Activated CD4-positive, alpha-beta T cell treated with anti-CD3 and anti-CD28 coated beads for 36 hours (primary cell): Measurements from ENCODE around the gene INPP5B. TPM values are rescaled to one million over a fixed set of nuclear protein-coding genes. Genes with fewer than 3 reads are reported as not detected.

Experiments used
- ATAC-seq: fragments of 200-7000 bp; cut with Tn5 transposase; one replicate; pipeline ENCODE4 v1.10.0; 2021; ENCODE audit warnings: mild to moderate bottlenecking, moderate library complexity
- CTCF ChIA-PET: fragments of 350-600 bp; sonication (Branson Sonifier 250); formaldehyde crosslinking; loops from one replicate; lab custom pipeline; 2021; ENCODE audit warnings: antibody characterized with exemption; lab: Charles Lee
- POLR2A ChIA-PET: fragments of 350-600 bp; sonication (Branson Sonifier 250); formaldehyde crosslinking; loops from one replicate; lab custom pipeline; 2021; ENCODE audit warnings: antibody characterized with exemption, inconsistent platforms; lab: Charles Lee
- DNase-seq: peaks from one replicate; pipeline ENCODE4 v3.0.0-alpha.2; 2020
- H3K27ac Mint-ChIP-seq: one replicate; pipeline ENCODE4 v1.8.0; 2021; ENCODE audit warnings: mixed read lengths
- H3K27me3 Mint-ChIP-seq: one replicate; pipeline ENCODE4 v1.8.0; 2021; ENCODE audit warnings: mixed read lengths
- H3K36me3 Mint-ChIP-seq: one replicate; pipeline ENCODE4 v1.8.0; 2021; ENCODE audit warnings: low read depth, mixed read lengths
- H3K4me1 Mint-ChIP-seq: one replicate; pipeline ENCODE4 v1.8.0; 2021; ENCODE audit warnings: mixed read lengths
- H3K4me3 Mint-ChIP-seq: one replicate; pipeline ENCODE4 v1.8.0; 2021; ENCODE audit warnings: mild to moderate bottlenecking, moderate library complexity, mixed read lengths
- H3K9me3 Mint-ChIP-seq: one replicate; pipeline ENCODE4 v1.8.0; 2021; ENCODE audit warnings: low read depth, mixed read lengths
- intact Hi-C, 2 experiments: fragments of 100-400 bp; cut with DNase I in 1 of 2; cut with micrococcal nuclease in 1 of 2; formaldehyde crosslinking; loops; one replicate each; pipeline versions ENCODE4 v1.14.2 to v1.15.1; 2022 to 2024; cut with DNase I, micrococcal nuclease
- total RNA-seq, 2 experiments: library from RNA; stranded (reverse); gene quantifications; one replicate each; pipeline ENCODE4 v1.2.3, GENCODE V29; 2021

The INPP5B gene
- total RNA-seq, 2 experiments from 2014 or later: 27.7 to 28.9 TPM

DNA sequence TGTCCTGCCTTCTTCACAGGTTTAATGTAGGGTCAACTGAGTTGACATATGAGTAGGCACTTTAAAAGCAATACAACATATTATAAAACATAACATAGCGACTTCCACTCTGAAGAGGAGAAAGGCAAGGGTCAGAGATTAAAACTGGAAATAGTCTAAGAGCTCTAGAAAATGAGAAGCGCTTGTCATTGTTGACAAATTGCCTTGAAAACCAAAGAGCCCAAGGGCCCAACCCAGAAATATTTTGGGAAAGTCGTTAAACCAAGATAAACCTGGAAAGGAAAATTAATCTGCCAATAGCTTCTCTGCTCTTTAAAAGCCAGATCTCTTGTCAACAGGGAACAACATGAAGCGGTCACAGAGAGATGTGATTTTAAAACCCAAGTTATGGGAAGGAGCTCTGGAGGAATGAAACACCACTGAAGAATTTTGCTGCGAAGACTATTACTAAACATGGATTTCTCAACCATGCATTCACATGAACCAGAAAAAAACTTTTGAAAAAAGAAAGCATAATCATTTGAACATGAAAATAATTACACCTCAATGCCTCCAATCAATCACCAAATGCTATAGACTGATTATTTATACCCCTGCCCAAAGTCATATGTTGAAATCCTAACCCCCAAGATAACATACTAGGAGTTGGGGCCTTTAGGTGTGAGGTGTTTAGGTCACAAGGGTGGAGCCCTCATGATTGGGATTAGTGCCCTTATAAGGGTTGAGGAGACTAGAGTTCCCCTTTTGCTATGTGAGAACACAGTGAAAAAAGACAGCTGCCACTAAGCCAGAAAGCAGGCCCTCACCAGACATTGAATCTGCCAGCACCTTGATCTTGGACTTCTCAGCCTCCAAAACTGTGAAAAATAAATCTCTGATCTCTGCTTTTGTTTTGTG, 54.5 kb downstream of the INPP5B start:
- Mint-ChIP-seq H3K4me1 (no peaks in the 10 kb centered on the region), H3K27me3 (no peaks in the 10 kb centered on the region), H3K4me3 (no peak overlapping the region), H3K27ac (no peak overlapping the region), H3K9me3 (peaks cover 2% of the 10 kb centered on the region), H3K36me3 (peaks cover 17% of the 10 kb centered on the region)
- intact Hi-C loops: loop anchor here in 1 of 2 experiments (5.0 kb wide), 1 partner anchor 85 kb away; no protein-coding TSS in a partner anchor
- ChIA-PET POLR2A (interaction anchor here (0.6 kb wide), 1 partner anchor 20 kb away, joined by 6 read pairs; no protein-coding TSS in a partner anchor), CTCF (interaction anchor here (0.6 to 0.9 kb wide), 3 partner anchors 10 to 71 kb away, joined by 3 read pairs; no protein-coding TSS in a partner anchor)
- ATAC-seq (no peak), DNase-seq (no peak)

DNA sequence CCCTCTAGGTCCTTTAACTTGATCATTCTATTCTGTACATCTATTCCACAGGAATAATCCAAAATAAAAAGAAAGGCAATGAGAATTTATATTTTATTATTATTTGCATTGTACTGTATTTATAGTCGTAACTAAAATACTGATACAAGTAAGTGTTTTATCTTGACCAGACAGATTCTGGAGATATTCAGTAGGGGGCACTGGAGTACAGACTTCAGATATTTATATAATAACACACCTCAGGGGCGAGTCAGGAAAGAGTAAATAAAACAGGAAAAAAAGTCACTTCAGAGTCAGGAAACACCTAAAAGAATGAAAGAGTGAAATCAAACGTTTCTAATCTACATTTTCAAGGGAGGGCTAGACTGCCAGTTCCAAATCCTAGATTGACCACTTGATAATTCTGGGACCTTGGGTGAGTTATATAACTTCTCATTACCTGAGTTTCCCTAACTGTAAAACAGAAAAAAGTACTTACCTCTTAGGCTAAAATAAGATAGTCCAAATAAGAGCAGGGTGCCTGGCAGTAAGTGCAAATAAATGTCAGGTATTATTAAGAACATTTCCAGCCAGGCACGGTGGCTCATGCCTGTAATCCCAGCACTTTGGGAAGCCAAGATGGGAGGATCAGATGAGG, 56.4 kb downstream of the INPP5B start:
- H3K4me3 Mint-ChIP-seq: no peak overlapping the region
- H3K9me3 Mint-ChIP-seq: peaks cover 2% of the 10 kb centered on the region
- H3K27me3 Mint-ChIP-seq: no peaks in the 10 kb centered on the region
- H3K36me3 Mint-ChIP-seq: peaks cover 31% of the 10 kb centered on the region
- DNase-seq: no peak
- no peak overlapping the region for H3K27ac Mint-ChIP-seq
- POLR2A ChIA-PET: no interaction called here
- H3K4me1 Mint-ChIP-seq: no peaks in the 10 kb centered on the region
- intact Hi-C loops: loop anchor here in 1 of 2 experiments (1.0 to 5.0 kb wide), 3 partner anchors 87 to 128 kb away; partner anchors contain the start of gene SF3A3
- no peak for ATAC-seq
- CTCF ChIA-PET: interaction anchor here (0.7 to 0.9 kb wide), 2 partner anchors 50 to 940 kb away, joined by 3 read pairs; no protein-coding TSS in a partner anchor

DNA sequence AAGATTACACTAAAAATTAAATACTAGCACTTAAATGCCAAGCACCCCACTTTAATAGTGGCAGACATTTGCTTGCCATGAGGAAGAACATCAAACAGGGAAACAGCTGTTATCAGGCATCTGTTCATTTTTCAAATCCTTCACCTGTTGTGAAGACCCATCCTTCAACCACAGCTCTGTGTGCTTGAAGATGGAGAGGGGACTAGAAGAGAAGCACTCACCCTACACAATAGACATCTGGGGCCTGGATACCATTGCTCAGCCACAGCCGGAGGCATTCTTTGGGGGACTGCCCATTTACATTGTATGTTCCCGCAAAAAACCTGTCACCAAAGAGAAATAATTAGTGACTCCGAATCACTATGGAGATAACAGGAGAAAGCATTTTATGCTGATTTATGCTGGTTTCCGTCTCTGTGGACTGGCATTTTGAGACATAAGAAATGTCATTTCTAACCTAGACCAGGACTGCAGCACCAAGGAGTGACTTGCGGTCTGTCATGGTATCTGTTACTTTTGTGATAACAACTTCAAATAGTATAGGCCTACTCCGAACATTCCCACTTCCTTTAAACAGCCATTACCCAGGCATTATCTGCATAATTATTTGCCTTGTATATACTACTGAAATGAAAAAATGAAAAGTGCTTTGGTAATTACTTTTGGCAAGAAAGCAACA, 58.7 kb downstream of the INPP5B start:
- Mint-ChIP-seq H3K4me1 (no peaks in the 10 kb centered on the region), H3K36me3 (peaks cover 35% of the 10 kb centered on the region), H3K27ac (no peak overlapping the region), H3K9me3 (no peaks in the 10 kb centered on the region), H3K27me3 (no peaks in the 10 kb centered on the region), H3K4me3 (no peak overlapping the region)
- intact Hi-C loops: no loop called here
- no peak for ATAC-seq
- ChIA-PET POLR2A (no interaction called here), CTCF (interaction anchor here (0.6 to 1.0 kb wide), 3 partner anchors 15 to 555 kb away, joined by 3 to 5 read pairs (median 3); no protein-coding TSS in a partner anchor)
- DNase-seq: no peak

DNA sequence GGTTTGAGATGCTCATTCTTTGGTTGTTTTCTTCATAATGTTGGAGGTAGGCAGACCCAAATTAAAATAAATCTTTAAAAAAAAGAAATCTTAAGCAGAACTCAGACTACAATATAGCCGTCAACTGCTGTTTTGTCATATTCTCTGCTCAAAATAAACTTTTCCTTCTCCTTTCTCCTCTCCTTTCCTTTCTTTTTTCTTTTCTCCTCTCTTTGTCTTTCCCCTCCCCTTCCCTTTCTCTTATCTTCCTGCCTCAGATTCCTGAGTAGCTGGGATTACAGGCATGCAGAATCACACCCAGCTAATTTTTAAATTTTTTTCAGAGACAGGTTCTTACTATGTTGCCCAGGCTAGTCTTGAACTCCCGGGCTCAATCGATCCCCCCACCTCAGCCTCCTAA, 62.7 kb downstream of the INPP5B start:
- Mint-ChIP-seq H3K36me3 (peaks cover 45% of the 10 kb centered on the region), H3K4me3 (no peak overlapping the region), H3K9me3 (no peaks in the 10 kb centered on the region), H3K27ac (no peak overlapping the region), H3K27me3 (no peaks in the 10 kb centered on the region), H3K4me1 (no peaks in the 10 kb centered on the region)
- ATAC-seq: no peak
- DNase-seq: no peak
- ChIA-PET CTCF (no interaction called here), POLR2A (interaction anchor here (0.7 kb wide), 1 partner anchor 21 kb away, joined by 3 read pairs; no protein-coding TSS in a partner anchor)
- intact Hi-C loops: no loop called here

DNA sequence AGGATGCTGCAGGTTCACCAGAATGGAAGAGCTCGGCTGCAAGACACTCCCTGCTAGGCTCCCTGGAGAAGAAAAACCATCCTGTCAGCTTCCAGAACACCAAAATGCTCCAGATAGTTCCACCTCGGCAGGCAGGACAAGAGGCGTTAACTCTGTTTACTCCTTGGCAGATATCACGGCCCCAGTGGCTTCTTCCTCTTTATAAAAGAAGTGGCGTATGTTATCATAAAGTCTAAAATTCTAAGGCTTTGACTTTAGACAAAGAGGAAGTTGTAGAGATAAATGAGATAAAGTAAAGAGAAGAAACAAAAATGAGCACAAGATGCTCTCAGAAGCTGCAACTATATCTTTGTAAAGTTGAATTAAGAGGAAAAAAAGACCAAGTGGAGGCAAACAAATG, 63.2 kb downstream of the INPP5B start:
- intact Hi-C loops: no loop called here
- H3K27me3 Mint-ChIP-seq: no peaks in the 10 kb centered on the region
- CTCF ChIA-PET: no interaction called here
- H3K9me3 Mint-ChIP-seq: no peaks in the 10 kb centered on the region
- POLR2A ChIA-PET: interaction anchor here (0.7 kb wide), 1 partner anchor 21 kb away, joined by 3 read pairs; no protein-coding TSS in a partner anchor
- H3K27ac Mint-ChIP-seq: no peak overlapping the region
- peaks cover 45% of the 10 kb centered on the region for H3K36me3 Mint-ChIP-seq
- no peak for ATAC-seq
- no peaks in the 10 kb centered on the region for H3K4me1 Mint-ChIP-seq
- no peak for DNase-seq
- H3K4me3 Mint-ChIP-seq: no peak overlapping the region

DNA sequence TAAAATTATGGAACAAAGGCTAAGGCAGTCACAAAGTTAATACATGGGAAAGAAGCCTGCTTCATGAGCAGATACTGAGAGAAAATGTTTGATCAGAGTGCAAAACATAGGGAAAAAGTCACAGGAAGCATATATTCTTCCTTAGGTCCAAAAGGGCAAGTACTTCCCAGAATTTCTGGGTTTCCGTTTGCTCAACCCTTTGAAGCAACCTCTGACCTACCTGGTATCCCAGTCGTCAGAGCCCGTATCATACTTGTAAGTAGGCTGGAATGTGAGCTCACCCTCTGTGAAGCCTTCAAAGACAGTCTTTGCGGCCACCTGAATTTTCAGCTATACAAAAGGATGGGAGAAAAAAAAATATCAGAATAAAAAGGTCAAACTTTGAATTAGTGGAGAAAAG, 67.0 kb downstream of the INPP5B start:
- Mint-ChIP-seq H3K27me3 (no peaks in the 10 kb centered on the region), H3K36me3 (peaks cover 19% of the 10 kb centered on the region), H3K9me3 (no peaks in the 10 kb centered on the region), H3K4me1 (no peaks in the 10 kb centered on the region), H3K27ac (no peak overlapping the region), H3K4me3 (no peak overlapping the region)
- DNase-seq: no peak
- intact Hi-C loops: no loop called here
- POLR2A ChIA-PET: no interaction called here
- ATAC-seq: no peak
- CTCF ChIA-PET: interaction anchor here (0.6 to 1.0 kb wide), 2 partner anchors 20 to 230 kb away, joined by 3 read pairs; partner anchors contain the start of gene MTF1

DNA sequence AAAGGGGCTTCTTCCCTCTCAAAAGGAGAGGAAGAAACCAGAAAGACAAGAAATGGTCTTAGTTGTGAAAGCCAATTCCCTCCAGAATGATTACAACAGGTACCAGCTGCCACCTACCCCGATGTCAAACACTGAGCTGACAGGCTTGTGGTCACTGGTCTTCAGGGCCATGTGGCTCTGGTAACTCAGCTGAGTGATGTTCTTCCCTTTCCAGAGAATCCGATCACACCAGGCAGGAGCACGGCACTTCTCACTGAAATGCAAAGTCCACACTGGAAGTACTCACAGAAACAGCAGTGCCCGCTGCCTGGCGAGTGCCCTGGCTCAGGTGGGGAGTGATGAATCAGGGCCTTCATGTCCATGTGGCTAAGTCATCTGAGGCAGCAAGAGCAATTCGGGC, 68.8 kb downstream of the INPP5B start:
- ATAC-seq: no peak
- Mint-ChIP-seq H3K4me3 (no peak overlapping the region), H3K36me3 (peaks cover 26% of the 10 kb centered on the region), H3K9me3 (no peaks in the 10 kb centered on the region), H3K4me1 (no peaks in the 10 kb centered on the region), H3K27ac (no peak overlapping the region), H3K27me3 (no peaks in the 10 kb centered on the region)
- CTCF ChIA-PET: interaction anchor here (1.3 kb wide), 1 partner anchor 43 kb away, joined by 3 read pairs; no protein-coding TSS in a partner anchor
- DNase-seq: no peak
- POLR2A ChIA-PET: no interaction called here
- intact Hi-C loops: no loop called here

DNA sequence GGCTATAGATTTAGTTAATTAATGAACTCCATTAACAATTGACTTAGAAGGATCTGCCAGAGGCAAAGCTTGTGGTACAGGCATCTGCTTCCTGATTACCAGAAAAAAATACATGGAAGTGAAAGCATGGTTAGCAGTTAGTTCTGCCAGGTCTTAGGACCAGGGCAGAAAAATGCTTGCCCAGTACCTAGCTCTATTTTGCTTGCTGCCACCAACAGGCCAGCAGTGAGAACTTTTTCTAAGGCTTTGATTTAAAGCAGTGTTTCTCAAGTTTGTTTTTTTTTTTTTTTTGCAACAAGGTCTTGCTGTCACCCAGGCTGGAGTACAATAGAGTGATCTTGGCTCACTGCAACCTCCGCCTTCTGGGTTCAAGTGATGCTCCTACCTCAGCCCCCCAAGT, 71.0 kb downstream of the INPP5B start:
- H3K4me3 Mint-ChIP-seq: no peak overlapping the region
- ATAC-seq: no peak
- peaks cover 30% of the 10 kb centered on the region for H3K36me3 Mint-ChIP-seq
- DNase-seq: no peak
- no peaks in the 10 kb centered on the region for H3K27me3 Mint-ChIP-seq
- no peak overlapping the region for H3K27ac Mint-ChIP-seq
- no peaks in the 10 kb centered on the region for H3K9me3 Mint-ChIP-seq
- POLR2A ChIA-PET: interaction anchor here (0.6 kb wide), 1 partner anchor 60 kb away, joined by 3 read pairs; no protein-coding TSS in a partner anchor
- CTCF ChIA-PET: no interaction called here
- intact Hi-C loops: no loop called here
- H3K4me1 Mint-ChIP-seq: no peaks in the 10 kb centered on the region

DNA sequence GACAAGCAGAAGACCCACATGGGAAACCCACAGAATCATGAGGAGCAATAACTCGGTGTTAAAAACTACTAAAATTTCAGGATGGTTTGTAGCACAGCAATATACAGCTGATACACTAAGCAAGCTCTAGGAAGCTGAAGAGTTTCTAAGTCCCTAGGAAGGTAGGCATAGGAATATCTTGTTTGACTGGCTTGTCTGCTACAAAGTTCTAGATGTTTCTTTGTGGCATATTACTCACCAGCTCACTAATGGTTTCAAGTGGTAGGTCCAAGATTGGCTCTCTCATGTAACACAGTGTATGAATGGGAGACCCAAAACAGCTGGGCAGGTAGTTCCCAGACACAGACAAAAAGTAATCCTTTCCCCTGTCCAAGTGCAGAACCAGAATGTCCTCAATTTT, 74.2 kb downstream of the INPP5B start:
- Mint-ChIP-seq H3K27ac (no peak overlapping the region), H3K4me3 (no peak overlapping the region), H3K4me1 (no peaks in the 10 kb centered on the region), H3K36me3 (peaks cover 30% of the 10 kb centered on the region), H3K27me3 (no peaks in the 10 kb centered on the region), H3K9me3 (no peaks in the 10 kb centered on the region)
- DNase-seq: no peak
- CTCF ChIA-PET: interaction anchor here (0.6 to 0.9 kb wide), 3 partner anchors 12 to 61 kb away, joined by 3 to 5 read pairs (median 3); no protein-coding TSS in a partner anchor
- POLR2A ChIA-PET: no interaction called here
- no peak for ATAC-seq
- intact Hi-C loops: no loop called here

DNA sequence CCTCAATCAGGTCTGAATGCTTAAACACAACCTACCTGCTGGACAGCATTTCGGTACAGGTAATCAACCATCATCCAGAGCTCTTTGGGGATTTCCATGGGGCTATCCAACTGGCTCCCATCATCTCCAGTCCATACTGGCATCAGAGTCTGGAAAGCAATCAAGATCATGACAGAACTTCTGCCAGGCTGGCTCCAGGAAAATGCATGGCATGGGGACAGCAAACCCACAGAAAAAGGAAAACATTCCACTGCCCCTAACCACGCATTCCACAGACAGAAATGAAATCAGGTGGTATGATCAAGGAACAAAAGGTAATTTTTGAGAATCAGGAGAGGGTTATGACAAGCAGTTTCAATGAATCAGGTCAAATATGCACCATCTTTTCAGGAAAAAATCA, 78.4 kb downstream of the INPP5B start:
- H3K9me3 Mint-ChIP-seq: no peaks in the 10 kb centered on the region
- H3K4me3 Mint-ChIP-seq: no peak overlapping the region
- ATAC-seq: no peak
- H3K36me3 Mint-ChIP-seq: peaks cover 38% of the 10 kb centered on the region
- no peak for DNase-seq
- no peaks in the 10 kb centered on the region for H3K27me3 Mint-ChIP-seq
- CTCF ChIA-PET: no interaction called here
- intact Hi-C loops: no loop called here
- POLR2A ChIA-PET: interaction anchor here (1.1 kb wide), 1 partner anchor 9 kb away, joined by 3 read pairs; no protein-coding TSS in a partner anchor
- peaks cover 14% of the 10 kb centered on the region for H3K4me1 Mint-ChIP-seq
- no peak overlapping the region for H3K27ac Mint-ChIP-seq

DNA sequence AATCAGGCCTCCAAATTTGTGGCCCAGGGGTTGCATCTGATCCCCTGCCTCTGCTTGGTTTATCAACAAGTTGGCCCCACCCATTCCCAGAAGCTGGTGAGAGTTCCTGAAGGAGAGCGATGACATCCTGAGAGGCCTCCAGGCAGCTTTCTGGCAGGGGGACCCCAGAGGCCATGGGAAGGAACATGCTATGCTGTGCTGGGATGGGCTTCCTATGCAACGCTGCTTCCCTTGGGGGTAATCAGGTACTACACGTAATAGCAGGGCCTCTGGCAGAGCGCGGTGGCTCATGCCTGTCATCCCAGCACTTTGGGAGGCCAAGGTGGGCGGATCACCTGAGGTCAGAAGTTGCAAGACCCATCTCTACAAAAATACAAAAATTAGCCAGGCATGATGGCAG, 79.1 kb downstream of the INPP5B start:
- H3K4me3 Mint-ChIP-seq: no peak overlapping the region
- H3K4me1 Mint-ChIP-seq: peaks cover 14% of the 10 kb centered on the region
- intact Hi-C loops: no loop called here
- ChIA-PET POLR2A (no interaction called here), CTCF (interaction anchor here (0.8 kb wide), 1 partner anchor 45 kb away, joined by 3 read pairs; no protein-coding TSS in a partner anchor)
- ATAC-seq: no peak
- H3K9me3 Mint-ChIP-seq: no peaks in the 10 kb centered on the region
- no peak overlapping the region for H3K27ac Mint-ChIP-seq
- no peaks in the 10 kb centered on the region for H3K27me3 Mint-ChIP-seq
- DNase-seq: no peak
- peaks cover 34% of the 10 kb centered on the region for H3K36me3 Mint-ChIP-seq
